ENCODE results near the gene OSBPL10. TPM values are rescaled to one million over a fixed set of nuclear protein-coding genes. Genes with fewer than 3 reads are reported as not detected.

The OSBPL10 gene
- total RNA-seq, 1 experiment from 2014 or later, result 2.3 TPM

GRCh38 chr3:31776016-31776415, 205.0 kb downstream of the OSBPL10 start:
- intact Hi-C loops (cut with micrococcal nuclease; ENCODE audit: unreplicated experiment), result no loop called here
- Histone ChIP-seq H3K36me3 (ENCODE audit: insufficient read depth, low read length, poor library complexity, severe bottlenecking) (no peaks in the 10 kb centered on the region), H3K9me3 (ENCODE audit: low read depth, low read length, poor library complexity, severe bottlenecking) (no peaks in the 10 kb centered on the region), H3K4me3 (ENCODE audit: low read depth, low read length, poor library complexity, severe bottlenecking) (no peak overlapping the region), H3K27ac (ENCODE audit: low read depth, low read length, poor library complexity, severe bottlenecking) (no peak overlapping the region), H3K4me1 (ENCODE audit: insufficient read depth, low read length, poor library complexity, severe bottlenecking) (peaks cover 4% of the 10 kb centered on the region), H3K27me3 (replicated peaks; ENCODE audit: insufficient read depth, low read depth, low read length, poor library complexity) (no peaks in the 10 kb centered on the region)
- no peak for TF ChIP-seq EZH2 (IDR thresholded peaks at IDR 0.05; ENCODE audit: borderline replicate concordance, low read depth, low read length, poor library complexity, severe bottlenecking)
- no peak for TF ChIP-seq CTCF (conservative IDR thresholded peaks at IDR 0.05; ENCODE audit: low read depth, low read length)
- DNase-seq (ENCODE audit: low spot score), result peak; percentile 32
- BruUV-seq (replicated peaks), result no TSS peak
- ChIA-PET CTCF (no interaction called here), POLR2A (ENCODE audit: low non-redundant PET) (no interaction called here)

- no peak for DNase-seq (ENCODE audit: low spot score)
- Histone ChIP-seq H3K27me3 (replicated peaks; ENCODE audit: insufficient read depth, low read depth, low read length, poor library complexity) (no peaks in the 10 kb centered on the region), H3K4me3 (ENCODE audit: low read depth, low read length, poor library complexity, severe bottlenecking) (no peak overlapping the region), H3K36me3 (ENCODE audit: insufficient read depth, low read length, poor library complexity, severe bottlenecking) (no peaks in the 10 kb centered on the region), H3K27ac (ENCODE audit: low read depth, low read length, poor library complexity, severe bottlenecking) (no peak overlapping the region), H3K4me1 (ENCODE audit: insufficient read depth, low read length, poor library complexity, severe bottlenecking) (peaks cover 4% of the 10 kb centered on the region), H3K9me3 (ENCODE audit: low read depth, low read length, poor library complexity, severe bottlenecking) (no peaks in the 10 kb centered on the region)
- ChIA-PET POLR2A (ENCODE audit: low non-redundant PET) (no interaction called here), CTCF (no interaction called here)
- intact Hi-C loops (cut with micrococcal nuclease; ENCODE audit: unreplicated experiment), result no loop called here
- BruUV-seq (replicated peaks), result no TSS peak
- TF ChIP-seq EZH2 (IDR thresholded peaks at IDR 0.05; ENCODE audit: borderline replicate concordance, low read depth, low read length, poor library complexity, severe bottlenecking), result no peak
- TF ChIP-seq CTCF (conservative IDR thresholded peaks at IDR 0.05; ENCODE audit: low read depth, low read length), result no peak
These were observed 205.7 kb downstream of the OSBPL10 start for GRCh38 chr3:31775383-31775782.

GRCh38 chr3:31772758-31773473, 208.1 kb downstream of the OSBPL10 start:
- no peak overlapping the region for H3K4me3 ChIP-seq (ENCODE audit: low read depth, low read length, poor library complexity, severe bottlenecking)
- no peaks in the 10 kb centered on the region for H3K36me3 ChIP-seq (ENCODE audit: insufficient read depth, low read length, poor library complexity, severe bottlenecking)
- no peak overlapping the region for H3K27ac ChIP-seq (ENCODE audit: low read depth, low read length, poor library complexity, severe bottlenecking)
- no peak for DNase-seq (ENCODE audit: low spot score)
- POLR2A ChIA-PET (ENCODE audit: low non-redundant PET), result no interaction called here
- H3K9me3 ChIP-seq (ENCODE audit: low read depth, low read length, poor library complexity, severe bottlenecking), result no peaks in the 10 kb centered on the region
- no TSS peak for BruUV-seq (replicated peaks)
- CTCF ChIA-PET, result no interaction called here
- peaks cover 4% of the 10 kb centered on the region for H3K4me1 ChIP-seq (ENCODE audit: insufficient read depth, low read length, poor library complexity, severe bottlenecking)
- no peaks in the 10 kb centered on the region for H3K27me3 ChIP-seq (replicated peaks; ENCODE audit: insufficient read depth, low read depth, low read length, poor library complexity)
- TF ChIP-seq CTCF (conservative IDR thresholded peaks at IDR 0.05; ENCODE audit: low read depth, low read length) (no peak), EZH2 (IDR thresholded peaks at IDR 0.05; ENCODE audit: borderline replicate concordance, low read depth, low read length, poor library complexity, severe bottlenecking) (no peak)
- intact Hi-C loops (cut with micrococcal nuclease; ENCODE audit: unreplicated experiment), result no loop called here
